HG02588 (cell line): ENCODE results near the gene GSTM2.

Experiments used
- ATAC-seq: cut with Tn5 transposase; IDR thresholded peaks from one replicate; pipeline ENCODE4 v1.9.1; 2021; ENCODE audit warnings: mild to moderate bottlenecking, moderate library complexity; ENCODE audit not compliant: unreplicated experiment

GSTM2 gene

GRCh38 chr1:109712321-109712864 is 44.5 kb downstream of the GSTM2 start:
- no peak for ATAC-seq

- ATAC-seq: no peak
Observed at GRCh38 chr1:109713636-109714035, 45.8 kb downstream of the GSTM2 start.

- ATAC-seq: no peak
Observed at GRCh38 chr1:109714661-109715372, 47.0 kb downstream of the GSTM2 start.

GRCh38 chr1:109716121-109716520 is 48.3 kb downstream of the GSTM2 start:
- no peak for ATAC-seq

- no peak for ATAC-seq
Observed at GRCh38 chr1:109716570-109717090, 48.8 kb downstream of the GSTM2 start.

GRCh38 chr1:109717729-109718128 is 49.9 kb downstream of the GSTM2 start:
- no peak for ATAC-seq

GRCh38 chr1:109718495-109718894 is 50.6 kb downstream of the GSTM2 start:
- ATAC-seq: no peak

- ATAC-seq: peak; percentile 54
Observed at GRCh38 chr1:109719337-109719837, 51.5 kb downstream of the GSTM2 start.

- ATAC-seq: no peak
Observed at GRCh38 chr1:109721042-109721441, 53.2 kb downstream of the GSTM2 start.

- ATAC-seq: no peak
Observed at GRCh38 chr1:109721971-109722370, 54.1 kb downstream of the GSTM2 start.

- ATAC-seq: no peak
Observed at GRCh38 chr1:109722908-109723691, 55.2 kb downstream of the GSTM2 start.
